PC-9 (cell line): ENCODE data around the gene PLA2G3.

Experiments used
- EZH2 ChIP-seq: fragments of 200-600 bp; sonication (generic); IDR thresholded peaks from 2 replicates; pipeline ENCODE4 v1.8.0; 2017; ENCODE audit warnings: antibody characterized with exemption, low read depth
- TF ChIP-seq, protein P1 (sequence below): fragments of 200-600 bp; sonication (generic); conservative IDR thresholded peaks from 2 replicates; pipeline ENCODE4 v1.6.1; 2017; ENCODE audit warnings: mixed run types, antibody characterized with exemption, mild to moderate bottlenecking, moderate library complexity

GRCh38 chr22:31140746-31141145 is 438 bp upstream of the PLA2G3 start:
- TF ChIP-seq, protein P1, sequence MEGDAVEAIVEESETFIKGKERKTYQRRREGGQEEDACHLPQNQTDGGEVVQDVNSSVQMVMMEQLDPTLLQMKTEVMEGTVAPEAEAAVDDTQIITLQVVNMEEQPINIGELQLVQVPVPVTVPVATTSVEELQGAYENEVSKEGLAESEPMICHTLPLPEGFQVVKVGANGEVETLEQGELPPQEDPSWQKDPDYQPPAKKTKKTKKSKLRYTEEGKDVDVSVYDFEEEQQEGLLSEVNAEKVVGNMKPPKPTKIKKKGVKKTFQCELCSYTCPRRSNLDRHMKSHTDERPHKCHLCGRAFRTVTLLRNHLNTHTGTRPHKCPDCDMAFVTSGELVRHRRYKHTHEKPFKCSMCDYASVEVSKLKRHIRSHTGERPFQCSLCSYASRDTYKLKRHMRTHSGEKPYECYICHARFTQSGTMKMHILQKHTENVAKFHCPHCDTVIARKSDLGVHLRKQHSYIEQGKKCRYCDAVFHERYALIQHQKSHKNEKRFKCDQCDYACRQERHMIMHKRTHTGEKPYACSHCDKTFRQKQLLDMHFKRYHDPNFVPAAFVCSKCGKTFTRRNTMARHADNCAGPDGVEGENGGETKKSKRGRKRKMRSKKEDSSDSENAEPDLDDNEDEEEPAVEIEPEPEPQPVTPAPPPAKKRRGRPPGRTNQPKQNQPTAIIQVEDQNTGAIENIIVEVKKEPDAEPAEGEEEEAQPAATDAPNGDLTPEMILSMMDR, result no peak
- no peak for TF ChIP-seq EZH2
